Epithelial cell of proximal tubule (primary cell): Measurements from ENCODE around the gene TSFM. TPM values are rescaled to one million over a fixed set of nuclear protein-coding genes. Genes with fewer than 3 reads are reported as not detected.

Source experiments
- DNase-seq: peaks from one replicate; pipeline ENCODE4 v3.0.0-alpha.2; 2011; ENCODE audit warnings: low read depth
- H3K4me3 ChIP-seq: 2 replicates; pipeline ENCODE4 v1.5.1; 2011; ENCODE audit warnings: low read depth, mild to moderate bottlenecking, low read length
- total RNA-seq: library from RNA; depleted of rRNA; stranded (reverse); fragments of >200 nt; gene quantifications from 2 replicates; pipeline ENCODE4 v1.2.3, GENCODE V29; 2015
- TF ChIP-seq, protein P1 (sequence below): conservative IDR thresholded peaks from 2 replicates; pipeline ENCODE4 v1.5.1; 2012; ENCODE audit warnings: low read depth, mild to moderate bottlenecking, low read length

The TSFM gene
- total RNA-seq, 1 donor from 2014 or later: 30.6 TPM

DNA sequence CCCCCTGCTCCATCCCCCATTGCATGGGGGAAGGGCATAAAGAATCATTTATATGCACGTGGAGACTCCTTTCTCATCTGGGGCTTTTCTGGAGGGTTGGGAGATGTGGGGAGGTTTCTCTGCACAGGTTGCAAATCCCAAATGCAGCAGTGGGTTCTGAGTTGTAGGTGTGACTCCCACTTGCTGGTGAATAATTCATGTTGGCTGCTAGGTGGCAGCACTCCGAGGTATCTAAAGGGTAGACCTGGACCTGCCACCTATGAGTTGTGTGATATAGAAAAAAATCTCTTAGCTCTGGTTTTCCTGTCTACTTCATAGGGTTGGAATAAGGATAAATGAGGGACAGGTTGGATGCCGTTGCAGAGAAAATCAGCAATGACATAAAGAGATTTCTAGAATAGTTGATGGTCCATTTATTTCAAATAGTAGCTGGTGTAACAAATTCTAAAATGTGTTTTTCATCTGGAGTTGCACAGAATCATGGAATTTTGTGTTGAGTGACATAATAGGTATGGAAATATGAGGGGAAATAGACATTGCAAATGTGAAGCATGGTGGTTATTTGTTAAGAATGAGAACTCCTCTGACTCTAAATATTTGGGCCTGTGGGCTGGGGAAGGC is 23.1 kb upstream of the TSFM start:
- no peak for DNase-seq
- H3K4me3 ChIP-seq: no peak overlapping the region
- TF ChIP-seq, protein P1, sequence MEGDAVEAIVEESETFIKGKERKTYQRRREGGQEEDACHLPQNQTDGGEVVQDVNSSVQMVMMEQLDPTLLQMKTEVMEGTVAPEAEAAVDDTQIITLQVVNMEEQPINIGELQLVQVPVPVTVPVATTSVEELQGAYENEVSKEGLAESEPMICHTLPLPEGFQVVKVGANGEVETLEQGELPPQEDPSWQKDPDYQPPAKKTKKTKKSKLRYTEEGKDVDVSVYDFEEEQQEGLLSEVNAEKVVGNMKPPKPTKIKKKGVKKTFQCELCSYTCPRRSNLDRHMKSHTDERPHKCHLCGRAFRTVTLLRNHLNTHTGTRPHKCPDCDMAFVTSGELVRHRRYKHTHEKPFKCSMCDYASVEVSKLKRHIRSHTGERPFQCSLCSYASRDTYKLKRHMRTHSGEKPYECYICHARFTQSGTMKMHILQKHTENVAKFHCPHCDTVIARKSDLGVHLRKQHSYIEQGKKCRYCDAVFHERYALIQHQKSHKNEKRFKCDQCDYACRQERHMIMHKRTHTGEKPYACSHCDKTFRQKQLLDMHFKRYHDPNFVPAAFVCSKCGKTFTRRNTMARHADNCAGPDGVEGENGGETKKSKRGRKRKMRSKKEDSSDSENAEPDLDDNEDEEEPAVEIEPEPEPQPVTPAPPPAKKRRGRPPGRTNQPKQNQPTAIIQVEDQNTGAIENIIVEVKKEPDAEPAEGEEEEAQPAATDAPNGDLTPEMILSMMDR: peak; percentile 67

DNA sequence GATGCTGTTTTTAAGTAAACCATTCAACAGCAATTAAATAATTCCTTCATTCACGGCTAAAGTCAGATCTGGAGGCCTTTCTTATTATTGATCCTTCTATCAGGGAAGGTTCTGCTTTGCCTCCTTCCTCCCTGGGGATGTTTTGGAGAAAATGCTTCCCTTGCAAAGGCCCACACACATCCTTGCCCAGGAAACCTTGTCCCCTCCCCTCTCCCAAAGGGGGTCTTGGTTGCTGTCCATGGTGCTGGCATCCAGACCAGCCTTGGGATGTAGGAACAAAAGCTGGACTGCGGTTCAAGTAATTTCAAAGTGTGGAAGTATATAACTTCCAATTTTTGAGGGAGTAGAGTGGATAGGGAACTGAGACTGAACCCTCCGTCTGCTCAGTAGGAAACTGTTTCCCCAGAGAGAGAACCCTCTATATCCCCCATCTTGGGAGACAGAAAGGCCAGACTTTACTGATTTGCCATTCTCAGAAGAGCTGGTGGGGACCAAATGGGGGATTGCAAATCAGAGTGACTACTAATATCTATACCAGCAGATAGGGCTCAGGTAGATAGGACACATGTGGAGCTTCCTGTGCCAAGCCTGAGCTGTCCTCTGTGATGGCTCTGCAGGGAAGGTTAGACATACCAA is 22.1 kb upstream of the TSFM start:
- TF ChIP-seq, protein P1: no peak
- no peak overlapping the region for H3K4me3 ChIP-seq
- DNase-seq: no peak

DNA sequence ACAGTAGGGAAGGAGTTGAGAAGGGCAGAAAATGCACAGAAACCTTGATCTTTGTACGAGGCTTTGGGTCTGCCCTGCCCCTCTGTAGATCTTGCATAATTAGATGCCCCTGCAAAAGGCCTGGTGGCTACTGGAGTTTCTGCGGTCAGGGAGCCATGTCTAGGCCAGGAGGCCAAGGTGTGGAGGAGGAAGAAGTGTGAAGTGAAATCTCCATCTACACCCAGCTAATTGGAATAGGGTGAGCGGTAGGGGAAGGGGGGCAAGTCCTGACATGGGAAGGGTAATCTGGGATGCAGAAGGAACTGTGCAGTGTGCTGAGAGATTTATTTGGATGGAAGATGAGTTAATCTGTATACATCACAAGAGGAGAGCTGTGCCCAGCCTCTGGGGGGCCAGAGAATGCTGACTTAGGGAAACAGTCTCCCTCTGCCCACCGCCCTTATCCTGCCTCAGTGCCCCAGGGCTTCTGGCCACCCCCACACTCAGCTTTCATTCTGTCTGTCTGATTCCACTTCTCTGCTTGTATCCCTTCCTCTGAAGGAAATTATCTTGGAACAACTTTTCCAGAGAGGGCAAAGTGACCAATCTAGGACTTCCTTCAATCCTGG is 21.1 kb upstream of the TSFM start:
- no peak overlapping the region for H3K4me3 ChIP-seq
- no peak for DNase-seq
- TF ChIP-seq, protein P1: no peak

DNA sequence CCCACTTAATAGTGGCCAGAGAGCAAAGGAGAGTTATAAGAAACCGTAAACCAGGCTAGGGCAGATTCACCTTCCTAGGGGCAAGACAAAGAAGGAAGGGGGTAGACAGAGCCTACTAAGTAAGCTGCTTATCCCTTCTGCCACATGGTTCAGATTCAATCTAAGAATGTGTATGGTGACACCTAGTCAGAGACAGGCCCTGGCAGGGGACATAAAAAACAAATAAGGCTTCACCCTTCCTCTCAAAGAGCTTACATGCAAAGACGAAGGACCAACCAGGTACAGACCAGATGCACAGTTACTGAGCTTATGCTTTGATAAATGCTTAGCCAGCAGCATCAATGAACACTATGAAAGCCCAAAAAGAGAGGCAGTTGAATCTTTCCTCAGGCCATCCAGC is 20.1 kb upstream of the TSFM start:
- no peak overlapping the region for H3K4me3 ChIP-seq

DNA sequence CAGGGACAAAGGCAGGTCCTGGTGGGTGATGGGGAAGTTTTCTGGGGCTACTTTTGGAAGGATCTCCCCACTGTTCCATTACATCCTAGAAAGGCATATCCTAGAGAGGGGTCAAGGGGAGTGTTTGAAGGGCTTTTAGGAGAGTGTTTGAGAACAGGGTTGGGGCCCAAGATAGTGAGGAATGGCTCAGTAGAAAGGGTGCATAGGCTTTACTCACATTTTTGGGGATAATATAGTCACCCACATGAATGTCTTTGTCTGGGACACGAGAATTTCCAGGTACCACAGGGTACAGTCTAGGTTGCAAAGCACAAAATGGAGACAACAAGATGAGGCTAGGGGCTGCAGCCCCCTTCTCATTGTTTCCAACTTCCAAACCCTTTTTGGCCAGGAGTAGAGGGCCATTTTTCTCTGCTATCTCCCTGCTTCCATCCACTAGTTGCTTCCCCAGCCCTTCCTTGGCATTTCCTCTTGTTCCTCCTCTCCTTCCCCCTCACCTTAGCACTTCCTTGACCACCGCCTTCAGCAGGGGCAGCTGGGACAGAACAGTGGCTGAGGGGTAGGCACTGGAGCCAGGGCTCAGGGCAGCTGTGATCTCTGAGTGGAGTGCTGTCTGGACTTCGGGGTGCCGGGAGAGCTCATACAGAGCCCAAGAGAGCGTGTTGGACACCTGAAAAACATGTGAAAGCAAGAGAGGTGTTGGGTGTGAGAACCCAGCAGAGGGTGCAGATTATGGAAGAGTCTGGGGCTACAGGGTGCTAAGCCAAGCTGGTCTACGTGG is 18.5 kb upstream of the TSFM start:
- no peak for DNase-seq
- TF ChIP-seq, protein P1: no peak
- H3K4me3 ChIP-seq: no peak overlapping the region

More for the DNA sequence above, 20.1 kb upstream of the TSFM start:
- no peak for DNase-seq
- TF ChIP-seq, protein P1: no peak

DNA sequence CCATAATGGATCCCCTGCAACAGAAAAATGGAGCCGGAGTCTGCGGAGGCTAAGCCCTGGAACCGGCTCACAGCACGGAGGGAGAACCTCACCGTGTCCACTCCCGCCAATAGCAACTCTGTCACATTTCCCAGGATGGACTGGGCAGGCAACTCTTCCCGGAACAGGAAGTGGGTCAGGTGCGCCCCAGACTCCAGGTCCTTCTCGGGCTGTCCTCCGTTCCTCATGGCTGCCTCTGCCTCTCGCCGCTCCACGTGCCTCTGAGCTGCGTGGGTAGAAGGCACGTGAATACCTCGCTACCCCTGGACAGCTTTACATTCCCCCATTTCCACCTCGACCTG is 18.0 kb upstream of the TSFM start:
- DNase-seq: no peak
- TF ChIP-seq, protein P1: no peak
- H3K4me3 ChIP-seq: peak overlapping the region; percentile 47
